ENCODE results near the gene PGF. TPM values are rescaled to one million over a fixed set of nuclear protein-coding genes. Genes with fewer than 3 reads are reported as not detected.
A peak's percentile ranks its signal among the peaks of the same experiment; 100 is the strongest.

The PGF gene
- total RNA-seq, 1 donor from 2014 or later: 56.6 TPM

DNA sequence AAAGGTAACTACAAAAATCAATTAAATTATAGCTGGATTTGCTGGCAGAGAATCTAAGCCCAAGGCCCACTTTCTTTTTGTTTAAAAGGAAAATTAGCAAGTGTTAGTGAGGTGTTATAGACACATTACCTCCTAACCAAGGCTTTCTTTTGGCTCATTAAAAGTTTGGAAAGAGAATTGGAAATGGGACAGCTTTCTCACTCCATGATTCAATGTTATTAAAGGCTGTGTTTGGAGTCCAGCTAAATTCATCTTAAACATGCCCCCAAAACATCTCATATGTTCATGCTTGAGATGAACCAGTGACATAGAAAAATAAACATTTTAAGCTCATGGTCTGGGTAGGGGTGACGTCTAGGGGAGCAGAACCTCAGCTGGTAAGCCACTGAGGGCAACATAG is 13.4 kb upstream of the PGF start:
- FAIRE-seq (no peak), DNase-seq (ENCODE audit: low read depth) (no peak)
- TF ChIP-seq, protein P1, sequence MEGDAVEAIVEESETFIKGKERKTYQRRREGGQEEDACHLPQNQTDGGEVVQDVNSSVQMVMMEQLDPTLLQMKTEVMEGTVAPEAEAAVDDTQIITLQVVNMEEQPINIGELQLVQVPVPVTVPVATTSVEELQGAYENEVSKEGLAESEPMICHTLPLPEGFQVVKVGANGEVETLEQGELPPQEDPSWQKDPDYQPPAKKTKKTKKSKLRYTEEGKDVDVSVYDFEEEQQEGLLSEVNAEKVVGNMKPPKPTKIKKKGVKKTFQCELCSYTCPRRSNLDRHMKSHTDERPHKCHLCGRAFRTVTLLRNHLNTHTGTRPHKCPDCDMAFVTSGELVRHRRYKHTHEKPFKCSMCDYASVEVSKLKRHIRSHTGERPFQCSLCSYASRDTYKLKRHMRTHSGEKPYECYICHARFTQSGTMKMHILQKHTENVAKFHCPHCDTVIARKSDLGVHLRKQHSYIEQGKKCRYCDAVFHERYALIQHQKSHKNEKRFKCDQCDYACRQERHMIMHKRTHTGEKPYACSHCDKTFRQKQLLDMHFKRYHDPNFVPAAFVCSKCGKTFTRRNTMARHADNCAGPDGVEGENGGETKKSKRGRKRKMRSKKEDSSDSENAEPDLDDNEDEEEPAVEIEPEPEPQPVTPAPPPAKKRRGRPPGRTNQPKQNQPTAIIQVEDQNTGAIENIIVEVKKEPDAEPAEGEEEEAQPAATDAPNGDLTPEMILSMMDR (IDR thresholded peaks at IDR 0.05; ENCODE audit: insufficient read depth, low read length, severe bottlenecking): no peak
- H3K27me3 ChIP-seq (ENCODE audit: control insufficient read depth, insufficient read depth, low read length): no peaks in the 10 kb centered on the region
- H3K4me3 ChIP-seq (ENCODE audit: low read depth, low read length): no peak overlapping the region
- no peaks in the 10 kb centered on the region for H3K36me3 ChIP-seq (ENCODE audit: control insufficient read depth, insufficient read depth, low read length)

DNA sequence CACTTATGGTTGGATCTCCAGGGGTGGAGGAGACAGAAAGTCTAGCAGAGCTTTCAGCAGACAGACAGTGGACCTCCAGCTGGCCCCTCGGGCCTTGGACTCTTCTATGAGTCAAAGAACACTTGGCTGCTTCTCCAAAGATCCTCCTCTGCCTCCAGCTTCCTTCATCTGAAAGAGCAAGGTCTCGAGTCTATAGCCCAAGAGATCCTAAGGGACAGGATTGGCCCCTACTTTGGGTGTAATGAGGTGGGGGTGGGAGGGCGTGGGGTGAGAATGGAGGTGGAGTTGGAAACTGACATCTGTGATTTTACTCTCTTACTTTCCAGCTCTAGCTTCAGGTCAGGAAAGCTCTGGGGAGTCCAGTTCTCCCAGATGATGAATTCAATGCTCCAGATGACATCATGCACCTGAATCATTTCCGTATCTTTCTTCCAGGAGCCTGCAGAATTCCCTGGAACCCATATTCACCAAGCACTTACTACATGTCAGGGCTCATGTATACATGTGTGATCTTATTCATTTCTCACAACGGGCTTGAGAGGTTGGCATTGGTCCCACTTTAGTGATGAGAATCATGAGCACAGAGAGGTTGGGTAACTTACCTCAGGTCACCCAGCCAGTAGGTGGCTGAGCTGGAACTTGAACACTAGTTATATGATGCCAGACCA is 10.2 kb upstream of the PGF start:
- H3K36me3 ChIP-seq (ENCODE audit: control insufficient read depth, insufficient read depth, low read length): no peaks in the 10 kb centered on the region
- TF ChIP-seq, protein P1 (IDR thresholded peaks at IDR 0.05; ENCODE audit: insufficient read depth, low read length, severe bottlenecking): no peak
- no peak overlapping the region for H3K4me3 ChIP-seq (ENCODE audit: low read depth, low read length)
- H3K27me3 ChIP-seq (ENCODE audit: control insufficient read depth, insufficient read depth, low read length): no peaks in the 10 kb centered on the region
- DNase-seq (ENCODE audit: low read depth) (peak; percentile 99), FAIRE-seq (peak; percentile 97)

DNA sequence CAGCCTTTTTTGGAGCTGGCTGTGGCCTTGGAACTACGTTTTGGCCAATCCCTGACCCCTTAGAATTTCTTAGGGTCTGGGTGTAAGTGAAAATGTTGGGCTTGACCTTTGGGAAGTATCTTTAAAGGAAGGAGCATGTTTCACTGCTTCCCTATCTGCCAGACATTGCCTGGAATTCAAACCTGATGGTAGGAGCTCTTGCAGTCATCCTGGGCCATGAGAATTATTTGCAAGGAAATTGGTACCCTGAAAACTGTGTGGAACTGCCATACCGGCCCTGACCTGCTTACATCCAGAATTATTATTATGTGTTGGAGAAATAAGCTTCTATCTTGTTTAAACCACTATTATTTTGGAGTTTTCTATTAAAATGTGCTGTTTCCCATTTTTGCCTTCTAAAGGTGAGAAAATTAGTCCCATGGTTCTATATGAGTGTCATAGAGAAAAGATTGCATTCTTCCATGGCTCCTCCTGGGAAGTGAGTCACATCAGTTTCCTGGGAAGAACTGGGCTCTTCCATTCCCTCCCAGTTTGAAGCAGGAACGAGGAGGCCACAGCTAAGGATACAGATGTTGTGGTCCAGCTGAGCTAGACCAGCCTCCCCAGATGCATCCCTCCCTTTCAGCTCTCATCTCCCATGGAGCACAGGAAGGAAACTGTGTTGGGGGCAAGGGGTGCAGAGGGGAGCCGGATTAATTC is 9.5 kb upstream of the PGF start:
- Histone ChIP-seq H3K36me3 (ENCODE audit: control insufficient read depth, insufficient read depth, low read length) (no peaks in the 10 kb centered on the region), H3K27me3 (ENCODE audit: control insufficient read depth, insufficient read depth, low read length) (no peaks in the 10 kb centered on the region), H3K4me3 (ENCODE audit: low read depth, low read length) (no peak overlapping the region)
- FAIRE-seq: no peak
- DNase-seq (ENCODE audit: low read depth): peak; percentile 71
- TF ChIP-seq, protein P1 (IDR thresholded peaks at IDR 0.05; ENCODE audit: insufficient read depth, low read length, severe bottlenecking): no peak

DNA sequence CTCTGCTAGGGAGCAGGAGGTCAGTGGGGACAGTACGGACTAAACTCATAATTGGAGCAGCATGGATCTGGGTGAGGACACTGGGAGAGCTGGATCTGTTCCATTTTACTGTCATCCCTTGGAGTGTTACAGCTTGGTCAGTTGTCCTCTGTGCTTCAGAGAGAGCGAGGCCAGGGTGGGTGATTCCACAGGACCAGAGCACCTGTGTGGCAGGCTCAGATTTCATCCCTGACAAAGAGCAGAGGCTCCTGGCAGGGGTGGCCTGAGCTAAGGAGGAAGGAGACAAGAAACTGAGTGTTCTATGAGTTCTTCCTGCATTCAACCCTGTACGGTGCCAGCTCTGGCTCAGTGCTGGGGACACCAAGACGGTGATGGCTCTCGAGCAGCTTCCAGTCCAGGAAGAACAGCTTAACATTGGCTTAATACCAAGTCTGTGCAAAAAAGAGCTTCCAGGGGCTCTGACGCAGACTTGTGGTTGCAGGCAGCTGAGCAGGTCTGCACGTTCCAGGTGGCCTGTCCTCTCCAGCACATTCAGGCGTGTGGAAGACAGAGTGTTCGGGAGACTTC is 8.4 kb upstream of the PGF start:
- DNase-seq (ENCODE audit: low read depth) (peak; percentile 86), FAIRE-seq (no peak)
- no peaks in the 10 kb centered on the region for H3K36me3 ChIP-seq (ENCODE audit: control insufficient read depth, insufficient read depth, low read length)

DNA sequence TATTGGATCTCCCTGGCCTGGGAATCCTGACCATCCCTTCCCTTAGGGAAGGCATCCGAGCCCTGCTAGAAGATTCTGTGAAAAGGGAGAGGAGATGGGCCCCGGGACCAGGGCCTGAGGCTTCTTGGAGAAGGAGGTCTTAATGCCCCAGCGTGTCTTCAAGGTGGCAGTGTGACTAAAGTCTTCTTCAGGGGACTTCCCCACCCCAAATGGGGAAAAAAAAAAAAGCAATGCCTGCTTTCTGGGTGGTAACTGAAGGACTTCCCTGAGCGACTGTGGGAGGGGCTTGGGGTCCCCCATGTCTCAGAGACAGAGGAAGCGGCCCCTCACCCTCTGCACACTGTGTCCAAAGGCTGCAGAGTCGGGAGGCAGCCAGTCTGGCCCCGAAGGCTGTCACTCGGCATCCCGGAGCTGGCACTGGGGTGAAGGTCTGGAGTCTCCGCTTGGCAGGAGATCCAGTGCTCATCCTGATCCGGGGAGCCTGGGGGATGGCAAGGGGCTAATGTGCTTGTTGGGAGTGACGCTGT is 7.8 kb upstream of the PGF start:
- Histone ChIP-seq H3K4me3 (ENCODE audit: low read depth, low read length) (no peak overlapping the region), H3K36me3 (ENCODE audit: control insufficient read depth, insufficient read depth, low read length) (no peaks in the 10 kb centered on the region), H3K27me3 (ENCODE audit: control insufficient read depth, insufficient read depth, low read length) (no peaks in the 10 kb centered on the region)
- FAIRE-seq (no peak), DNase-seq (ENCODE audit: low read depth) (no peak)
- TF ChIP-seq, protein P1 (IDR thresholded peaks at IDR 0.05; ENCODE audit: insufficient read depth, low read length, severe bottlenecking): no peak

More for the DNA sequence above, 8.4 kb upstream of the PGF start:
- no peak overlapping the region for H3K4me3 ChIP-seq (ENCODE audit: low read depth, low read length)
- H3K27me3 ChIP-seq (ENCODE audit: control insufficient read depth, insufficient read depth, low read length): no peaks in the 10 kb centered on the region
- TF ChIP-seq, protein P1 (IDR thresholded peaks at IDR 0.05; ENCODE audit: insufficient read depth, low read length, severe bottlenecking): no peak
